Tongue (tissue), 2 donors: ENCODE measurements around the gene TBX4. TPM values are rescaled to one million over a fixed set of nuclear protein-coding genes. Genes with fewer than 3 reads are reported as not detected.
A peak's percentile ranks its signal among the peaks of the same experiment; 100 is the strongest.
"Not testable (repeated sequence)": the region's sequence is repeated elsewhere in the genome, so short reads cannot be mapped to it uniquely, and the experiment has no call there.

Experiments
- DNase-seq: peaks from one replicate; pipeline ENCODE4 v3.0.0-alpha.2; 2015
- total RNA-seq: library from RNA; depleted of rRNA; stranded (reverse); fragments of >200 nt; gene quantifications from one replicate; pipeline ENCODE4 v1.2.3, GENCODE V29; 2014

The TBX4 gene
- total RNA-seq, 1 donor from 2014 or later = 2.2 TPM

DNA sequence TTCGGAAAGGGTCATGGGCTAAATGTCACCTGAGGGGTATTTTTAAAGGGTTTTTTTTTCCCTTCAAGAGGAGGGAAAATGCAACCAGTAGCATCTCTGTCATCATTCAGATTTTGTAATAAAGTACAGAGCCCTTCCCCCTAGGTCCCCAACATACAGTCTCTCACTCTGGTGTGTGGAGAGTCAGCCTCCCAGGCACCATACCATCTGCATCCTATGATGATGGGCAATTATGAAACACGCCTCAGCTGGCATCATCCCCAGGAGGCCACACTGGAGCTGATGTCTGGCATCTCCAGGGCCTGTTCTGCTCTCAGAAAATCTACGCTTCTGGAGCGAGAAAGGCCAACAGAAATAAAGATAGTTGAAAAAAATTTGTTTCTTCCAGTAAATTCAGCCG lies 32.0 kb downstream of the TBX4 start:
- no peak for DNase-seq

DNA sequence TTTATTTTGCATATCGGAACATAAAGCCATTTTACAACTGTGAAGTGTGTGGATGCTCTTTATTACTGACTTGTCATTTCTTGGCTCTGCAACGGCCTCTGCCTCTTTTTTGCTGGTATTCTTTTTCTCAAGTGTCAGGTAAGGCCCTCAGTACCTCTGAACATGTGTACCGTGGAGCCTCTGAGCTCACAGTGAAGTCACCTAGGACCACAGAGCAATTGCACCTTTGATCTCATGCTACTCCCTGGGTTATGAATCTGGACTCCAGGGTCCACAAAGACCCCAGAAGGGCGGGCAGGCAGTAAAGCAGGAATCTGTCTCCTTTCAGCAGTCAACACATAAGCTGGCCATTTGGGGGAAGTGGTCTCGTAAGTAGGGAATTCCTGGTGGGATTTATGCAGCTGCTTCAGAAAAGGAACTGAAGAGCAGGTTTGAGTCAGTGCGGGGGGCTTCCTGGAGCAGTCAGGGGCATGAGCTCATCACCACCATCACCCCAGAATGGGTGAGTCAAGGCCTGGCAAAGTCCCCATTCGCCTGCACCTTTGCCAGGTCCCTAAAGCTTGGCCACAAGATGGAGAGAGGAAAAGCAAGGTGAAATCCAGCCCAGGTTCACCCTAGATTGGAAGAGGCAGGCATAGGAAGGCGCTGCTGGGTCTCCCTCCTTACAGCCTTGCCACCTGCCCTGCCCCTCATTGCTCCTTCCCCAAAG lies 33.0 kb downstream of the TBX4 start:
- DNase-seq = no peak

DNA sequence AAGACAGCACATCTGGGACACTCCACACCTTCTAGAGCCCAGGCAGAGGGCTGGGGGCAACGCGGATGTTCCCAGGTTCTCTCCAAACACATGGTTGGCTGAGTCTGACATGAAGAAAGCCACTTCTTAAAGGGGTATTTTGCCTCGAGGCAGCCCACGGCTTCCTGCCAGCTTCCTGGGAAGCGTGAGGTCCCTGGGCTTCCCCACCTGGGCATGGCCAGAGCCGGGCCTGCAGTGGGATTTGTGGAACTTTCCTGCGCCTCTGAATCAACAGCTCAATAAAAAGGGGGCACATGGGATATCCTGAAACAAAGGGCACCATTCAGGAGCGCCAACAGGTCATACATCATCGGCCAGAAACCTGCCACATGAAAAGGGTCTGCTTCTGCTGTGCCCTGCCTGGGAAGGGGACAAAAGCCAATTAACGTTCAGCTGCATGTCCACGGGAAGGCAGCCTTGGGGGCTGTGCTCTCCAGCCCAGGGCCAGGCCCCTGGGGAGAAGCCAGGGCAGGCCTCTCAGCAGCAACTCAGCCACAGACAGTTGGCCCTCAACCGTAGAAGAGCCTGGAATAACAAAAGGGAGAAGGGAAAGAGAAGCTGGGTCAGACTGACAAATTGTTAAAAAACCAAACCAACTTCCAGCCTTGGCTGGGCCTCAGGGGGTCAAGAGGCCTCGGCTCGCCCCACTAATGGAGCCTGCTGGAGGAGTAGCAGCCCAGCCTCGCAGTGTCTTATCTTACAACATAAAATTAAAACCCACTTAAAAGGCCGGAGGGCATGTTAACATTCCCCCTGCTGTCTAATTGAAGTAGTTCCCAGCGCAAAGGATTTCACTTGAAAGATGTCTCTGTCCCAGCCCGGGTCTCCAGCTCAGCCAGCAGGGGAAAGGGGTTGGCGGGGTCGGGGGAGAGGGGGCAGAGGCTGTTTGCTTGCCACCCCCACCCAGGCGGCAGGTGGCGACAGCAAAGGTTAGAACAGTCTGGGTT lies 34.2 kb downstream of the TBX4 start:
- peak; percentile 20 for DNase-seq

DNA sequence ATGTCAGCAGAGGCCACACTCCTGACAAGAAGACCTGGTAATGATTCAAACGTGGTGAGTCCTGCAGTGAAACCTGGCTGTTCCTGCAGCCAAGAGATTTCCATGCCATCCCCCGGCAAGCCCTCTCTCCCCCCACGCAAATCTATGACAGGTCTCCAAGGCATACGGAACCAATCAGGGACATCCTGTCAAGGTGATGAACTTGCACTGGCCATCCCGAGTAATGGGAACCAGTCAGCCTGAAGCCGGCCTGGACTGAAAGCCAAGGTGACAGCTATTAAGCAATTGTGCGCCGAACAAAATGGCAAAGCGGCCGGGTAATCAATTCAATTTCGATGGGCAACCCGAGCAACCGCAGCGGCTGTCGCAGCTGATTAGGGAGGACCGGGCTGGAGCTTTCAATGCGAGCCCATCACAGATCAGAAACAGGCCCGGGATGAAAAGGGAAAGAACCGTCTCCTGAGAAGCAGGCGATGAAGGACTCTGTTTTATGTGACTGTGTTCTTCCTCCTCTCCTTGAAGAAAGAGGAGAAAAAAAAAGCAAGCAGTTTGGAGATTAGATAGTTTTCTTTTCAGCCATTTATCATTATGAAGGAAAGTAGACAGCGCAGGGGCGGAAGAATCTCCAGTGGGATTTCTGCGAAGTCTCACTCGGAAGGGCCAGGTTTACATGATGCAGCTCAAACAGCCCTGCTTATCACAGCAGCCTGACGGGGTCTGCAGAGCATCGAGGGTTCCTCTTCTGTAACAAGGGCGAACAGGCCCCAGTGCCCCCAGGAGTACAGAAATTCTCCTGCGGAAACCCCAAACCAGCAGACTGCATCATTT lies 35.2 kb downstream of the TBX4 start:
- peak; percentile 14 for DNase-seq

DNA sequence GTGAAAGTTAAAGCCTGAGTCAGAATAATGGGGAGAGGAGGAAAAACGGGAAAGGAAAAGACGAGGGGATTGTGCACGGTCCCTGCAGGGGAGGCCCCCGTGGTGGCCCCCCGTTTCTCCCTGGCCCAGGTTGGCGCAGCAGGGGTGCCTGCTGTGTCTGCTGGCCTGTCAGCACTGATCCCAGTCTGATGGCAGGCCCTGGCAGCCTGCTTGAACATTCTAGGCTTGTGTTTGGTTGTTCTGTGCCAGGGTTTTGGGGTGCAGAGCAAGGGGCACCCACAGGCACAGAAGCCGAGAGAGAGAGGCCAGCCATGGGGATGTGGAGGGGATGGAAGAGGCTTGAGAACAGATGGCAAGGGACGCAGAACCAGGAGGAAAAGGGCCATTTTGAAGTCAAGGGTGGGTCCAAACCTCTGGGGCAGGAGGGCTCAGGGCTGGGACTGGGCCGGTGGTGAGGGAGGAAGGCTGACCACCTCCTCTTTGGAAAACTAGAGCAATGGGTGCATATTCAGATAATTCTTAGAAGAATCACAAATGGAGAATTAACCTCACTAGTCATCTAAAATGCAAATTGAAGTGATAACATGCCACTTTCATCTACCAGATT lies 35.9 kb downstream of the TBX4 start:
- DNase-seq = no peak

DNA sequence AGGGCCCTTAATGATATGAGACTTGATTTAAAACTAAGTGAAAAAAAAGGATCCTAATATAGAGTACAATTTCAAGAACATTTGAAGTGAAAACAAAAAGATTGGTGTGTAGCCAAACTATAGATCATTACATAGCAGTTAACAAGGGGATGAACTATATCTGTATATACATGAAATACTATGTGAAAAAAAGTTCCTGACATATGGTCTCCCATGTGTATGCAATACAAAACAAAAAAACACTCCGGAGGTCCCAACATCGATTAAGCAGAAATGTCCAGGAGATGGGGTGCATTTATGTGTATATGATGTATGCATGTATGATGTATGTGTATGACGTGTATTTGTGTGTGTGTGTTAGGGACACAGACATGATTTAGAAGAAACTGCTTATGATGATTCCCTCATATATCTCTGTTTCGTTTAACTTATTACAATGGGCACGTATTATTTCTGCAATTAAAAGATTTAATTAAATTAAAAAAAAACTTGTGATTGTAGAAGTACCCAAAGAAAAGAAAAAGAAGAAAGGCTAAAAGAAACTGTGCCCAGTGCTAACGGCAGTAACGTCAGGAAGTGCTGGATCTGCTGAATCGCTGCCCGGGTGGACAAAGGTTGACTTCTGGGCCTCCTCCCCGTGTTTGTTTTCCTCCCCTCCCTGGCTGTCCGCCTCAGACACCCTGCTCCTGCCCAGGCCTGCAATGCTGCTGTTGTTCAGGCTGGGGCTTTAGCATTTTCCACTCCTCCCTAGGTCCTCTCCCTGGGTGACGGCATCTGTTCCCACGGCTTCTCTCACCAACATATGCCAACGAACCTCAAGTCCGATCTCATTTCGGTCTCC lies 36.9 kb downstream of the TBX4 start:
- DNase-seq = no peak

DNA sequence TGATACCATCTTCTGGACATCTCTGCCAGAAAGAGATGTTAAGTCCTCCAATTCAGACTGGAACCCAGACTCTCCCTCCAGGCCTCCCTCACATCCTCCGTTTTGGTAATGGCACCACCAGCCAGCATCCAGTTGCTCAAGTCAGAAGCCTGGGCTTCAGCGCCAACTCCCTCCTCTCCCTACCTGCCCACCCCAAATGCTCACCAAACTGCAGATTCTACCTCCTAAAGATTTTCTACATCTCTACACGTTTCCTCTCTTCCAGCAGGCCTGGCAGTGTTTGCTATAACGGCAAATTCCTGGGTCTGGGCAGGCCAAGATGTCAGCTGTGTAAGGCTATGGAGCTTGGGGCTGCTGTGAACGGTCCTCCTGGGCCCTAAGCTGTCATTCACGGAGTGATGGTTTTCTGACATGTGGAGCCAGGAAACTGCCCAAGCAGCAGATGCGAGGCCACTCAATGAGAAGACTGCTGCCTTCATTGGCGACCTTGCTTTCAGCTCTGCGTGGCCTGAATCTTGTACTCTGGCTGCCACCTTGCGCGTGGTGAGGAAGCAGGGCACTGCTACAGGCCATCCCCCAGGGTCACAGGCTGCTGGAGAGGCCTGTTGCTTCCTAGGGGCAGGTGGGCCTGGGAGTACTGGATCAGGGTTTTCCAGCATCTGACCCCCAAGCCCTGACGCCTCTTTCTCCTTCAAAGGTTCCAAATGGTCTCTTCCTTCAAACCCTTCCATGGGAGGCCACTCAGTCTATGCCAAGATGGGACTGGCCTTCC lies 37.7 kb downstream of the TBX4 start:
- DNase-seq = no peak

DNA sequence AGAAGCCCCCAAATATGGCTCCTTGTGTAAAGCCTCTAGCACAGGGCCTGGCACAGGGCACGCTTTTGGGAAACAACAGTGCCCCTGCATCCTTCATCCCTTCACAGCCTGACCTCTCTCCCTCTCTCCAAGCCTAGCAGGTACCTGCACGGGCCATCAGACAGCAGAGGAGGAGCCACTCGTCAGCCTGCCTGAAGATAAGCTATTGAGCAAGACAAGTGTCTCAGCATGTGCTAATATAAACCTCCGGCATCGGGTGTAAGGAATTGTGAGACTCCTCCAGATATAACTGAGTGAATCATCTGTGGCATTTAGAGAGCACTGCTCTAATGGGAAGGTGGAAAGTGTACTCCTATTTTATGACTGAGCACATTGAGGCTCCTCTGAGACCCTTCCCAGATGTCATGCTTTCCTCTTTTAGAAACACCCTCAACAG lies 38.3 kb downstream of the TBX4 start:
- DNase-seq = peak; percentile 11

DNA sequence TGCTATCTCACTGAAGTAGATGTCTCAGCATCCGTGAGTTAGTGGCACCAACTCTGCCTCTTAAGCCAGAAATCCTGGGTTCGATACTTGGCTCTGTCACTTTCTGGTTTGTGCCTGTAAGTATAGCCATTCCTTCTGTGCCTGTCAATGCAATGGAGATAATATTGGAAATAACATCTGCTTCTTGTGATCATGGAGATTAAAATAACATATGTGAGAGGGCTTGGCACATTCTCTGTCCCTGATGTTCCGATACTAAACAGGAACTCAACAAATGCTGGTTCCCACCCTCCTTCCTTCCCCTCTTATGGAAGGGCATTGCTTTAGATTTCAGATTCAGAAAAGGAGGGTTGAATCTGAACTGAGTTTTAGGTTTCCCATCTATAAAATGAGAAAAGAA lies 39.8 kb downstream of the TBX4 start:
- DNase-seq = no peak

DNA sequence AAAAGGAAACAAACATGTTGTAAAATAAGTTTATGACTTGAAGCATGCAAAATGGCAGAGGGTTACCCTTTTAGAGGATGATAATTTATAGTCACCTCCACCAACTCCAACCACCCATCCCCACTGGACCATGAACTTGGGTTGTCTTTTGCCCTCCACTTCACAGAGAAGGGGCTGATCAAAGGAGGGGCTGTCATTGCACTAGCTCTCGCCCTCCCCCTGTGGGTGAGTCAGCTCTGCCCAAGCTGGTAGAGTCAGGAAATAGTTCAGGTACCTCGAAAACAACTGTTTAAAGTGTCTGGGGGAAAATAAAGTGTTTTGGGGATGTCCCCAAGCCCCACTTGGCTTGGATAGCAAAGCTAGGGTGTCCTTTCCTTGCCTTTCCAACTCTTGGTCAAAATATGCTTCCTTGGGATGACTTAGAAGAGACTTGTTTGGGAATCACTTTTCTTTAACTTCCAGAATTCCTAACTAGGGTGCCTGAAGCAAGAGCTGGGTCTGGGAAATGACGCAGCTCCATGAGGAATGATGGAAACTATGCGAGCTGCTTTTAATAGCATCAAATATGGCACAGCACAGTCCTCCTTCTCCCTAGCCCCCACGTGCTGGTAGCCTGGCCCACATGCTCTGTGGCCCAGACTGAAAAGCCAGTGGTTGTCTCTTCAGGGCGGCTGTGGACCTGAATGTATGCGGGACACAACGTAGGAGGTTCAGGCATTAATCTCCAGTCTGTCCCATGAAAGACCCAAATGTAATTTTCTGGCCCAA lies 40.7 kb downstream of the TBX4 start:
- no peak for DNase-seq

DNA sequence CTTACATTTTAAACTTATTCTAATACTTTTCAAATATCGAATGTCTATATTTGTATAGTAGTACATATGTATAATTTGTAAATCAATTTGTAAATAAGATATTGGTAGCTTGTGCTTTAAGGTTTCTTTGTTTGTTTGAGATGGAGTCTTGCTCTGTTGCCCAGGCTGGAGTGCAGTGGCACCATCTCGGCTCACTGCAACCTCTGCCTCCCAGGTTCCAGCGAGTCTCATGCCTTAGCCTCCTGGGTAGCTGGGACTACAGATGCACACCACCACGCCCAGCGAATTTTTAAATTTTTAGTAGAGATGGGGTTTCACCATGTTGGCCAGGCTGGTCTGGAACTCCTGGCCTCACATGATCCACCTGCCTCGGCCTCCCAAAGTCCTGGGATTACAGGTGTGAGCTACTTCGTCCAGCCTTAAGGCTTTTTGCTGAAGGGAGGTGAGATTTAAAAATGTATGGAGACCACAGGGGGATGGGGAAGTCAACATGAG lies 41.7 kb downstream of the TBX4 start:
- not testable (repeated sequence) for DNase-seq

DNA sequence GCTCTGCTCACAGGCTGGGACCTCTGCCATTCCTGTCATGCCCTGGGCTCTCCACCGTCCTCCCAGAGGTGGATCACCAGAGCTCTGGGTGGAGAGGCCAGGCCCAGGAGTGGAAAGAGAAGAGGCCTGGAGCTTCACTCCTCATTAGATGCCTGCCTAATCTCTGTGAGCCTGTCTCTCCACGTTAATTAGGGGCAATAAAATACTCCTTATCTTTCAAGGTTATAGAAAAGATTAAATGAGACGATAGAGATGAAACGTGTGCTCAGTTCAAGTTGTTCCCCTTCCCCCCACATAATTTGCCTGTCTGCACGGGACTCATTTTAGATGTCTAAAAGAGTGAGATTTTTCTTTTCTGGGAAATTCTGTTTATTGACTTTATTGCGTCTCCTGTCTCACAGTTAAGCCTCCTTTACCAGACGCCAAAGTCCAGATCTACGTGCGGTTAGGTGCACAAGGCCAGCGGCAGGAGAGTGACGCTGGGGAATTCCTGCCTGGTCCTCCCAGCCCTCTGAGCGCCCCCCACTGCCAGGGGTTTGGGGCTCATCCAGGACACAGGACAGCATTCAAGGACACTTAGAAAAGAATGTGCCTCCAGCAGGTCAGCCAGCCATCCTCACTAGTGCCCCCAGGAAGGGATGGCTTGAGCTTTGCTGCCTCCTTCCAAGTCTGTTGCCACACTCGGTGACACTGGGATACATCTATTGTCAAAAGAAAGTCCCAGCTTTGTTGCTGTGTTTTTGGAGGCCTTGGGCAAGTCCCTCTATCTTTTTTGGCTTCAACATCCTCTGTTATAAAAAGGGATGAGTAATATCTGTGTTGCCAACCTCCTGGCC lies 42.3 kb downstream of the TBX4 start:
- DNase-seq = no peak

DNA sequence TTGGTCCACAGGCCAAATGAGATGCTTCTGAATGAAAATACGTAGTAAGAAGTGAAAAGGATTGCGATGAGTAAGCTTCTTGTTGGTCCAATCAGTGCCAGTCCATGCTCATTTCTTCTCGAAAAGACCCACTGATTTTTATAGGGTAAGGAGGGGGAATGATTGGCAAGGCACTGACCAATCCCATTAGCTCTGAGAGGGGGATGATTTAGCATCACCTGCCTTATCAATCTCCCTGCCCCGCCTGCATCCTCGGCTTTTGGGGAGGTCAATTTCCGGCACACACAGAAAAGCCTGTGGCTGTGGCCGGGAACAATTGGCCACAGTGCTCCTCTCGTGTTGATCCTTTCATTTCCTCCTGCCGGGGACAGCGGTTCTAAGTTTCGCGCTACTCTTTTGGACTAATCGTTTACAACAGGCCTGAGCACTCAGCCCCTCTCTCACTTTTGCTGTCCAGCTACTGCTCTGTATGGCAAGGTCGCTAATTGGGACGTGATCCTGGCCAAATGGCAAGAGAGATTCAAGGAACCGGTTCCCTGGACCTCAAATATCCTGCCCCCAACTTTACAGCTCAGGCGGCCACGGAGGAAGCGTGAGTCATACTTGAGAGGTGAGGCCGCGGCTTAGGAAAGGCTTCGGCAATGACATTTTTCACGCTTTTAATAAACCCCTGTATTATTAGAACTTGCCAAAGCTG lies 43.1 kb downstream of the TBX4 start:
- DNase-seq = no peak

DNA sequence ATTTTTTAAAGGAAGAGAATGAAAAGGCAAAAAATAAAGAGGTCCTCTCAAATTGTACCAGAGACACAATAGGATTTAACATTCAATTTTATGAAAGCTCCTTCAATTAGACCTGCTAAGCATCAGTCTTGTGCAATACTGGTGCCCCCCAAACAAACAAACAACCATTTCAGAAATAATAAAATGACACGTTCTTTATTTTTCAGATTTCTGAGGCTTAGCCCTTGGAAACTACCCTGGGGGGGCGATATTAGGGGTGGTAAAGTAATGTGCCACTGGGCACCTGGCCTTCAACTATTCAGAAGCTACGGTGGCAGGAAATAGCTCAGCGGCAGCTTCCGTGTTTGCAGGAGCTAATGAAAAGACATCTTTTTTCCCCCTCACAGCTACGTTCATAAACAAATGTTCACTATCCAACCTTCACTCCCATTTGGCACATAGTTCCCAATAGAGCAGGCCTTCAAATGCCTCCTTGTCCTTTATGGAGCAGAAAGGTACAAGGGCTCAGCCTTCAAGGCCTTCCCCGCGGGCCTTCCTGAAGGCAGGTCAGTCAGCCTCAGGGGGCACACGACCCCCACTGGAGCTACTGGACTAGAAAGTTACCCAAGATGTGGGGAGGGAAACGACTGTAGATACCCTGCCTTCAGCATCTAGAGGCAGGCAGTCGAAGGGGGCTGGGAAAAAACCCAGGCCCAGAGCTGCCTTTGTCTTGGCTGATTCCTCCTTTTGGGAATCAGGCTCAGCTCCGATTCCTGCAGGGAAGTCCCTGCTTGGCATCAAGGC lies 44.1 kb downstream of the TBX4 start:
- DNase-seq = no peak

DNA sequence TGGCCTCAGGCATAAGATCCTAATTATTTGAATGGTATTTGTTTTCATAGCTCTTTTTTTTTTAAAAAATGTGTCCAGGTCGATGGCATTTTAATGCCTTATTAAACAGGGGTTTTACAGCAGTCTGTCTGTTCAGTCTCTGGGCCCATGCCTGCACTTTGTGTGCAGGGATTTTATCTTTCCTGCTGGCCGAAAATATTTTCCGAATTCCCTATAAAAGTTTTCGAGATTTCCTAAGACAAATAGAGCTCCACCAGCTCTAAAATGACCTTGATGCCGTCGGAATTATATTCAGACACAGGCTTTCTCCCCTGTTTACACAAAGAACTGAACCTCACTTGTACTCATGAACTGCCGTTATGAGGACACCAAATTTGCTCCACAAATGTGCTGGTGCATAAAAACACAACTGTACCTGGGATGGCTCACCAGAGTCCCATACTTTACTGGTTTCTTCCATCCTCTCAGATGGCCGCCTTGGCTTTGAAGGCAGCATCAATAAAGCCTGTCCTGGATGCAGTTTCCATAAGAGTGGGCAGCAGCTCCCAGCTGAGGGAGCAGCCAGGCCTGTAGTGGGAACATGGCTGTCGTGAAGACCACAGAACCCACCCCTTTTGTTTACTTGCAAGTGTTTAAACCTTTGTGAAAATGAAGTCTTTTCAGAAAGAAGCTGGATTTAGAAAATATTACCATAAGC lies 44.9 kb downstream of the TBX4 start:
- no peak for DNase-seq
